IPS-18c (cell line): ENCODE results near the gene KRT35.
"Not testable (repeated sequence)": the region's sequence is repeated elsewhere in the genome, so short reads cannot be mapped to it uniquely, and the experiment has no call there.

Source experiments
- H3K4me3 ChIP-seq: 2 replicates; pipeline ENCODE4 v1.7.0; 2013; ENCODE audit warnings: low read depth, mild to moderate bottlenecking, low read length, moderate library complexity; ENCODE audit not compliant: insufficient read depth
- H3K9me3 ChIP-seq: one replicate; pipeline ENCODE4 v1.6.1; 2013; ENCODE audit warnings: mild to moderate bottlenecking, low read length, moderate library complexity; ENCODE audit not compliant: control insufficient read depth, insufficient read depth

KRT35 gene

GRCh38 chr17:41446806-41447205 is 34.1 kb downstream of the KRT35 start:
- no peak overlapping the region for H3K4me3 ChIP-seq
- peaks cover 7% of the 10 kb centered on the region for H3K9me3 ChIP-seq

DNA sequence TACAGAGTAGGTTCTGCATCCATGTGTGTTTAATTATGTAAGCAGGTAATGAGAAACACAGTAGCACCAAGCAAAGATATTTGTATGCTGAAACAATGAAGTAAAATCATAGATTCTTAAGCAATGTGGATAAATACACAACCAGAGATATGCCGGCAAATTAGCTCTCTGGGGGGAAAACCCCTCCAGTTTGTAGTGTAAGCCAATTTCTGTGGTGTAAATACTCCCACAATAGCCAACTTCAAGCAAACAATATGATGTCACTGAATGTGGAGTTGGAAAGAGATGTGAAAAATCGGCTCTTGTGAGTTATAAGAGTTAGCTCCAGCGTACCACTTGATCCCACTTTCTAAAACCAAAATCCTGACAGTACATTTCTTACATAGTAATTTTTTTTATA is 36.3 kb downstream of the KRT35 start:
- H3K4me3 ChIP-seq: no peak overlapping the region
- peaks cover 4% of the 10 kb centered on the region for H3K9me3 ChIP-seq

DNA sequence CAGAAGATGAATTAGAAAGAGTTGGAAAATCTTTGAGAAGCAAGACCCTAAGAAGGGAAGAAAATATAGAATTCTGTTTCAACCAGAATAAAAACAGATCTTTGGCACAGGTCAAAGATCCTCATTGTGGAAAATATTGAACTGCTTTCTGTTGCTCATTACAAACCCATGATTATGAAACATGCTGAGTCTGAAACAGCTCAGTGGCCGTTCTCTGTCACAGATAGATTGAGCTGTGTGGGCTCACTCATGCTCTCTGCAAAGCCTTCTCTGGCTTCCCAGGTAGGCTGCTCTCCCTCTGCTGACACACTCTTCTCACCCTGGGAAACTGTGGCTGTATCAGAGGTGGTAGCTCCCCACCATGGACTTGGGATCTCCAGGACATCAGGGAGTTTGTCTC is 36.8 kb downstream of the KRT35 start:
- Histone ChIP-seq H3K4me3 (no peak overlapping the region), H3K9me3 (peaks cover 4% of the 10 kb centered on the region)

DNA sequence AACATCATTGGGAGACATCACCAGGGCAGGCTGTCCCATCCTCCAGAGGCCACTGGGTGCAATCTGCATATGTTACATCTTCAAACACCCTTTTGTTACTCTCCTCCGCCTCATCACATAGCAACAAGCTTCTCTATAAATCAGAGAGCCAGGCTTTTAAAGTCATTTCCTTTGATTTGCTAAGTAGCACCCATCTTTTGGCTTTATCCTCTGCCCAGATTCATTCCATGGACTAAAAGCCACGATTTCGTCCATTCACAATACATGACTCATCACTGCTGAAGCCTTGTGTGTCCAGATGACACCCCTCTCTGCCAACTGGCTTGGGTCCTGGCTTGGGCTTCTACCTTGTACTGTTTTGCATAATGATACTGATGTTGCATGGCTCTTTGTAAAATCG is 38.2 kb downstream of the KRT35 start:
- Histone ChIP-seq H3K9me3 (peaks cover 2% of the 10 kb centered on the region), H3K4me3 (no peak overlapping the region)

DNA sequence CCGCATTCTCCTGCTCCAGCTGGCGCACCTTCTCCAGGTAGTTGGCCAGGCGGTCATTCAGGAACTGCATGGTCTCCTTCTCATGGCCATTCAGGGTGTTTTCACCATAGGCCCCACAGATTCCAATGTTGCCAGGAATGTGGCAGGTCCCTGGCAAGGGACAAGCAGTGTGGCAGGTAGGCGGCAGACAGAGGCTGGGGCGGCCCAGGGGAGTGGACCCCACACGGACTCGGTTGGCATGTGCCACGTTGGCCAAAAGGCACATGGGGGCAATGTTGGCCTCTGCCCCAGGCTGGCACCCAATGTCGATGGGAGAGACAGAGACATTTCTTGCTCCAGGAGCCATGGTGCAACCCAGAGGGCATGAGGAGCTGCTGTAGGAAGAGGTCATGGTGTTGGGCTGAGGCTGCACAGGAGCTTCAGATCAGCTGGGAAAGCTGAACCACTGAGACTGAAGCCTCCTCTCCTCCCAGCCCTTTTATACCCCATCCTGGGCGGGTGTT is 40.4 kb downstream of the KRT35 start, which contains the start of gene KRT38:
TSS of gene KRT38 (minus strand) at position 453 of the 503 bp plus-strand sequence. CDS start at position 391, 62 bp downstream.
- Histone ChIP-seq H3K9me3 (no peaks in the 10 kb centered on the region), H3K4me3 (no peak within 1 kb of the TSS)

DNA sequence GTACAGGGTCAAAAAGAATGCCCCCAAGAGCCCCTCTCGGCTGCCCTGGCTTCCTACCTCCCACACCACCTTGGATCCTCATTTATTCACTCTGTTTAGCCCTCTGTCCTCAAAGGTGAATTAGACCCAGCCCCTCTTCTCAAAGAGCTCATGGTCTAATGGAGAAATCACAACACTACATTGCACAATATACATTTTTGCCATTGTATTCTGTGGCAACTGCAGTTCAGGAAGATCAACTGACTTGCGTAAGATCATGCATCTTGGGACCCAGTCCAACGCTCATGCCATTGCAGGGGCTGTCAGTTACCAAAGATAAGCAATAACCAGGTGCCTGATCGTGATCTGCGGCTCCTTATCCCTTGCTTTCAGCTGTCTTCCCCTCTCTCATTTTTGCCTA is 41.6 kb downstream of the KRT35 start:
- no peaks in the 10 kb centered on the region for H3K9me3 ChIP-seq
- H3K4me3 ChIP-seq: no peak overlapping the region

- Histone ChIP-seq H3K4me3 (no peak overlapping the region), H3K9me3 (no peaks in the 10 kb centered on the region)
Observed at GRCh38 chr17:41437769-41438168, 43.2 kb downstream of the KRT35 start.

DNA sequence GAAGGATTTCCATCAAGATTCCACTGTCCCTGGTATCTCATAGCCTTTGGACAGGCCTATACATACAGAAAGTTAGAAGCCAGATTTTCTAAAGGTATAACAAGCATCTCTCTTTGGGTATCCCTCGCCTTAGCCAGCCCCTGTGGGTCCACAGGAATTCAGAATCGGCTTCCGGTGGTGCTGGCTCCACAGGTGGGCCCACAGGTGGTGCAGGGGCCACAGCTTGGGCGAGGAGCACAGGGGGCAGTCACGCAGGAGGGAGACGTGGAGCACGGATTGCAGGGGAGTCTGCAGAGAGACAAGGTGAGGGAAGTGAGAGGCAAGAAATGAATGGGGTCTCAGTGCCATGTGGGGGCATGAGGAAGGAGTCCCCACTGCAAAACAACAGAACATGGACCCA is 43.7 kb downstream of the KRT35 start:
- no peak overlapping the region for H3K4me3 ChIP-seq
- H3K9me3 ChIP-seq: no peaks in the 10 kb centered on the region

GRCh38 chr17:41434415-41434814 is 46.5 kb downstream of the KRT35 start:
- Histone ChIP-seq H3K9me3 (no peaks in the 10 kb centered on the region), H3K4me3 (no peak overlapping the region)

DNA sequence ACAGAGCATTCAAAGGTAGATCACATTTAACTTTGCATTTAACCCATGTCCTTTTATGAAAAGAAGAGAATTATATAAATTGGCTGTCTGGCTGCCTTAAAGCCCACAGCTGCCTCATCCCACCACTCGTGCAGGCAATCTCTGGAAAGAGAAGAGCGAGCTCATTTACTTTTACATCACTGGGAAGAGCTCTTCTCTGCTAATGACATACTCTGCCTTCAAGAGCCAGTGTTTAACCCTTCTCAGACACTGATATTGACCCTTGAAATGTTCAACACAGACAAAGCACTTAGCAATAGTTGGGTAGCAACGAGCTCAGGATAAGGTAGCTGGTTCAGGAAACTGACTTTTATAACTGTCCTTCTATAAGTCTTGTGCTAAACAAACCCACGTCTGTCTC is 46.9 kb downstream of the KRT35 start:
- Histone ChIP-seq H3K4me3 (no peak overlapping the region), H3K9me3 (no peaks in the 10 kb centered on the region)

DNA sequence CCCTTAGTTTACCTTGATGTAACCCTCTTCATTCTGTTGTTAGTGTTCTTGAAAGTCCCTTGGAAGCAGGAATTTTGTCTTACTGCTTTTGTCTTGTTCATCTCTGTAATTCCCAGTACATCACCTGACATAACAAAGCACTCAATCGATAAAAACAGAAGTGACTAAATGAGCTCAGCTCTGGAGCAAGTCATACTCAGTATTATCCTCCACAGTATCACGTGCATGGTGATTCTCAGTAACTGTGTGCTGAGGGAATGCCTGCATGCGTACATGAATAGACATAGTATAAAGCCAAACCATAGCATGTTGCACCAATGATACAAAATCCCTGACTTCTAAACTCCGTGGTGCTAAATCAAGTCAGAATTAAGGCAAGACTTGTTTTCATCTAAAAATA is 47.4 kb downstream of the KRT35 start:
- Histone ChIP-seq H3K4me3 (no peak overlapping the region), H3K9me3 (no peaks in the 10 kb centered on the region)

DNA sequence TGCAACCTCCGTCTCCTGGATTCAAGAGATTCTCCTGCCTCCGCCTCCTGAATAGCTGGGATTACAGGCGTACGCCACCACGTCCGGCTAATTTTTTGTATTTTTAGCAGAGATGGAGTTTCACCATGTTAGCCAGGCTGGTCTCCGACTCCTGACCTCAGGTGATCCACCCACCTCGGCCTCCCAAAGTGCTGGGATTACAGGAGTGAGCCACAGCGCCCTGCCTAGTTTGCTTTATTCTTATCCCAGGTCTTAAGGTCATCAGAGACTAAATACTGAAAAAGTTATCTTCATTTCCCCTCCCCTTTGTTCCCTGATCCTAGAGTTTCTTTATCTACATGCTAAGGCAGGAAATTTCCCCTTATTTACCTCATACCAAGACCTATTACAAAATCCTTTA is 50.6 kb downstream of the KRT35 start:
- not testable (repeated sequence) for H3K9me3 ChIP-seq, H3K4me3 ChIP-seq

- Histone ChIP-seq H3K4me3 (no peak overlapping the region), H3K9me3 (no peaks in the 10 kb centered on the region)
Observed at GRCh38 chr17:41429667-41430066, 51.3 kb downstream of the KRT35 start.

DNA sequence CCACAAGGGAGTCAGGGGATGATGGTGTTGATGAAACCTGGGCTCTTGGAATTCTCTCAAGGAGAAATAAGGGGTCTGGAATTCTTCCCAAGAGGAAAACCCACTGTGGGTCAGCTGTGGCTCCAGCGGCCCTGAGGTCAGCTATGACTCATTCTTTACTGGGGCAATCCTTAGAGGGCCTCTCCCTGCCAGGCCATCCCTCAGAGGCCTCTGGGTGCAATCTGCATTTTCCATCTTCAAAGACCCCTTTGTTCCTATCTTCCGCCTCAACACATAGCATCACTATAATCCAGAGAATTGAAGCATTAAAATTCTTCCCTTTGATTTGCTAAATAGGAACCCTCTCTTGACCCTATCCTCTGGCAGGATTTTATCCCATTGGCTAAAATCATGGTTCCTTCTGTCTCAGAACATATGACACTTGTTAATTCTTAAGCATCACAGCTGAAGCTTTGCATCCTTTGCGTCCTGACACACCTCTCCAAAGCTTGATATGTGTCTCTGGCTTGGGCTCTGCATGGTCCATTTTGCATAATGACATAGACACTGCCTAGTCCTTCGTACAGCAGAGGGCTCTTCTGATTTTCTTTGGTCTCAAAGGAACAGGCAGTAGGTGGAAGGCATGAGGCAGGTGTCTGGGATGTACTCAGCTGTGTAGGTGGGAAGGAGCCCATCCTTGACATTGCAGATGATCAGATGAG is 52.2 kb downstream of the KRT35 start:
- no peaks in the 10 kb centered on the region for H3K9me3 ChIP-seq
- no peak overlapping the region for H3K4me3 ChIP-seq
